ENCODE results near the gene ADM2. TPM values are rescaled to one million over a fixed set of nuclear protein-coding genes. Genes with fewer than 3 reads are reported as not detected.

ADM2 gene
- total RNA-seq, 1 experiment from 2014 or later = 11.9 TPM

GRCh38 chr22:50508897-50509296 is 27.6 kb downstream of the ADM2 start:
- Histone ChIP-seq H3K9ac (ENCODE audit: extremely low read depth, insufficient read length, low read length) (peak overlapping the region; percentile 99), H3K79me2 (ENCODE audit: insufficient read depth, low read length) (peaks cover 11% of the 10 kb centered on the region; the same call in 1 of the 2 replicates)
- H3K27me3 Mint-ChIP-seq (ENCODE audit: low read depth) = no peaks in the 10 kb centered on the region

More at GRCh38 chr22:50508897-50509296, 27.6 kb downstream of the ADM2 start:
- Histone ChIP-seq H2AK5ac (ENCODE audit: insufficient read length, low read length) (no peak overlapping the region), H3K27ac (ENCODE audit: insufficient read length, low read depth, low read length) (no peak overlapping the region), H2AFZ (ENCODE audit: low read length) (no peak overlapping the region), H3K79me1 (ENCODE audit: insufficient read depth, low read depth, low read length, poor library complexity, severe bottlenecking) (peaks cover 11% of the 10 kb centered on the region), H2BK20ac (ENCODE audit: low read depth, low read length, poor library complexity, severe bottlenecking) (no peak overlapping the region), H2BK5ac (ENCODE audit: insufficient read length, low read length) (no peak overlapping the region), H3K4me2 (ENCODE audit: insufficient read depth, insufficient read length, low read length) (peak overlapping the region; percentile 97), H2BK15ac (ENCODE audit: low read depth, low read length) (no peak overlapping the region), H3K9me3 (ENCODE audit: control insufficient read depth, low read depth, low read length) (no peaks in the 10 kb centered on the region), H2BK12ac (ENCODE audit: insufficient read length, low read depth, low read length) (no peak overlapping the region), H2BK120ac (ENCODE audit: low read depth, low read length, poor library complexity, severe bottlenecking) (no peak overlapping the region), H3K23ac (ENCODE audit: insufficient read length, low read depth, low read length) (no peak overlapping the region), H3K27me3 (ENCODE audit: insufficient read depth, low read length) (no peaks in the 10 kb centered on the region), H4K91ac (ENCODE audit: insufficient read length, low read depth, low read length) (no peak overlapping the region), H3K18ac (ENCODE audit: insufficient read length, low read depth, low read length) (no peak overlapping the region), H4K5ac (ENCODE audit: insufficient read length, low read depth, low read length) (no peak overlapping the region), H3T11ph (ENCODE audit: low read length) (no peak overlapping the region), H4K8ac (replicated peaks; ENCODE audit: insufficient read length, low read depth, low read length) (no peak overlapping the region), H3K4ac (ENCODE audit: low read depth, low read length) (no peak overlapping the region), H3K23me2 (ENCODE audit: insufficient read length, low read depth, low read length, poor library complexity, severe bottlenecking) (peaks cover 12% of the 10 kb centered on the region), H4K20me1 (ENCODE audit: control insufficient read depth, insufficient read depth, insufficient read length) (no peaks in the 10 kb centered on the region), H3K14ac (ENCODE audit: insufficient read depth, low read length) (no peak overlapping the region), H3K4me1 (ENCODE audit: insufficient read depth, low read length) (no peaks in the 10 kb centered on the region), H3K56ac (ENCODE audit: insufficient read length, low read depth, low read length) (no peak overlapping the region)
- no CpG with 5 or more reads among the region's 3 CpGs for WGBS (ENCODE audit: extremely low coverage, insufficient read length, low lambda C conversion rate)
- peaks cover 10 to 14% of the 10 kb centered on the region in 2 experiments for H3K4me1 Mint-ChIP-seq
- peak overlapping the region in 2 of 3 experiments; percentile 35 to 67; a peak in 3 of 7 replicates for H3K27ac Mint-ChIP-seq
- DNase-seq = no peak
- no peaks in the 10 kb centered on the region for H3K9me3 Mint-ChIP-seq
- peaks cover 0 to 6% (median 0%) of the 10 kb centered on the region in 3 experiments; a peak in 1 of 7 replicates for H3K36me3 Mint-ChIP-seq (ENCODE audit: insufficient read depth in 1 of 3, low read depth in 3 of 3)
- no peak for TF ChIP-seq CTCF (conservative IDR thresholded peaks at IDR 0.05)
- peak overlapping the region; percentile 91 for H3K4me3 Mint-ChIP-seq
